ENCODE data around the gene CCL7. TPM values are rescaled to one million over a fixed set of nuclear protein-coding genes. Genes with fewer than 3 reads are reported as not detected.

CCL7 gene
- total and polyA plus RNA-seq, 2 of the 4 experiments (the other 2 are of a cell fraction) = 0.18 to 0.58 TPM

DNA sequence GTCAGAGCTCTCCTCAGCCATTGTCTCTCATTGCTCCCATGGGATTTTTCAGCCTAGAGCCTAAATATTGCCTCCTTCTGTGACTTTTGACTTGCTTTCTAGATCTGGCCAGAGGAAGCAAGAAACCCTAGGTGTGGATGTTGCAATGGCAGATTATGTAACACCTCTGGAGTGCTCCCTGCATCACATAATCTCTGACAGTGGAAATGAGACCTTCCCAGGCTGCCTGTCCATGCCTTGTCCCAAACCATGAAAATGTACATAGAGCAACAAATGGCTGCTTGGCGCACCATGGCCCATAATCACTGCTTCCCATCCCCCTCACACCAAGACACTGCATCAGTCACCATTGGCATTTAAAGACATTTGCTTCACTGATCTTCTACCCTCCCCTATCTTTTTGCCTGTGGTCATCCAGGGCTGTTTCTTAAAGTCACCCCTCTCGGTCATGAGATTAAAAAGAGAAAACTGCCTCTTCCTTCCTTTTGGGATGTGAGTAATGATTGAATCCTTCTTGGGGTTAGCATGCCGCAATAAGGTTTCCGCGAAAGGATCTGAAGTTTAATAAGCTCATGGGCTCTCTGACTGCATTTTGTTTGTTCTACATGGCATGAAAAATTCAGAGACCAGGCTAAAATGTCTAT, 49.1 kb upstream of the CCL7 start:
- H2AK9ac ChIP-seq (replicated peaks; ENCODE audit: low read depth, low read length, poor library complexity) = no peak overlapping the region
- no CpG with 5 or more reads among the region's 5 CpGs for WGBS, 2 experiments (ENCODE audit: extremely low coverage in 2 of 2, insufficient read length in 1 of 2)
- H3K4me2 ChIP-seq (ENCODE audit: low read depth, low read length) = no peak overlapping the region
- ChIA-PET CTCF (interaction anchor here (0.6 kb wide), 1 partner anchor 88 kb away, joined by 4 read pairs; no protein-coding TSS in a partner anchor), POLR2A (ENCODE audit: unreplicated experiment) (no interaction called here)
- H2AK5ac ChIP-seq (ENCODE audit: low read depth, low read length) = no peak overlapping the region
- no peak overlapping the region for H3K56ac ChIP-seq (ENCODE audit: extremely low read depth, insufficient read depth, low read length)
- no peak overlapping the region for H3K14ac ChIP-seq (replicated peaks; ENCODE audit: low read depth, low read length)
- H3K9ac ChIP-seq (ENCODE audit: low read depth, low read length) = no peak overlapping the region
- H3K4me1 ChIP-seq (ENCODE audit: control insufficient read depth, insufficient read depth, low read length) = no peaks in the 10 kb centered on the region
- H3K27ac ChIP-seq (ENCODE audit: insufficient read depth, low read length) = no peak overlapping the region
- BruUV-seq (replicated peaks) = no TSS peak
- H3K23ac ChIP-seq (ENCODE audit: low read depth, low read length) = no peak overlapping the region
- DNase-seq (no peak), ATAC-seq (ENCODE audit: low read depth) (no peak)
- no peak overlapping the region for H4K5ac ChIP-seq (ENCODE audit: low read depth, low read length)
- H2BK15ac ChIP-seq (ENCODE audit: low read depth, low read length) = no peak overlapping the region
- H4K8ac ChIP-seq (ENCODE audit: low read depth in 2 of 2, low read length in 2 of 2) = no peak overlapping the region
- no peak overlapping the region for H3K4ac ChIP-seq (ENCODE audit: low read depth, low read length)
- no peak overlapping the region for H3K4me3 ChIP-seq (ENCODE audit: insufficient read depth, low read depth, low read length)
- H4K20me1 ChIP-seq (ENCODE audit: insufficient read depth, low read length) = no peaks in the 10 kb centered on the region
- H3K27me3 ChIP-seq (ENCODE audit: control insufficient read depth, insufficient read depth, low read length) = peaks cover 1% of the 10 kb centered on the region
- H3K36me3 ChIP-seq (ENCODE audit: control insufficient read depth, insufficient read depth, low read length) = no peaks in the 10 kb centered on the region
- H4K91ac ChIP-seq (ENCODE audit: insufficient read depth, low read depth, low read length) = no peak overlapping the region
- no peak overlapping the region for H3K18ac ChIP-seq (ENCODE audit: low read depth, low read length)
- H3K79me1 ChIP-seq (ENCODE audit: low read depth in 1 of 2, low read length in 2 of 2) = no peaks in the 10 kb centered on the region
- dilution Hi-C loops (cut with HindIII; ENCODE audit: low sequenced_read_pairs, unreplicated experiment) = no loop called here
- H2BK5ac ChIP-seq (ENCODE audit: low read depth, low read length, poor library complexity, severe bottlenecking) = no peak overlapping the region
- no peak overlapping the region for H2BK20ac ChIP-seq (ENCODE audit: low read depth, low read length)
- no peaks in the 10 kb centered on the region for H3K9me1 ChIP-seq (ENCODE audit: insufficient read depth, low read length)
- no peak overlapping the region for H2AFZ ChIP-seq (replicated peaks; ENCODE audit: low read length, poor library complexity)
- no peaks in the 10 kb centered on the region for H3K9me3 ChIP-seq (ENCODE audit: control insufficient read depth, insufficient read depth, low read length)
- H2BK120ac ChIP-seq (ENCODE audit: low read depth, low read length) = no peak overlapping the region
- in situ Hi-C loops (cut with MboI; ENCODE audit: low sequenced_read_pairs) = no loop called here
- TF ChIP-seq CEBPB (IDR thresholded peaks at IDR 0.05; ENCODE audit: low read depth, low read length) (no peak), CHD1 (IDR thresholded peaks at IDR 0.05; ENCODE audit: low read depth, low read length) (no peak), MAFK (IDR thresholded peaks at IDR 0.05; ENCODE audit: low read depth, low read length) (no peak), SMC3 (IDR thresholded peaks at IDR 0.05; ENCODE audit: low read depth, low read length) (no peak), POLR2A (IDR thresholded peaks at IDR 0.05; ENCODE audit: low read depth, low read length) (no peak), MAZ (IDR thresholded peaks at IDR 0.05; ENCODE audit: borderline replicate concordance, low read depth, low read length) (no peak), USF2 (IDR thresholded peaks at IDR 0.05; ENCODE audit: low read depth, low read length) (no peak), RFX5 (IDR thresholded peaks at IDR 0.05; ENCODE audit: low read depth, low read length) (no peak), RCOR1 (IDR thresholded peaks at IDR 0.05; ENCODE audit: insufficient replicate concordance, low read length) (no peak), BHLHE40 (IDR thresholded peaks at IDR 0.05; ENCODE audit: low read depth, low read length) (no peak), MXI1 (IDR thresholded peaks at IDR 0.05; ENCODE audit: borderline replicate concordance, low read depth, low read length) (no peak), NFE2L2 (IDR thresholded peaks at IDR 0.05; ENCODE audit: low read depth, low read length) (no peak), FOS (IDR thresholded peaks at IDR 0.05; ENCODE audit: low read depth, low read length) (no peak), RAD21 (IDR thresholded peaks at IDR 0.05; ENCODE audit: low read length) (no peak)
- TF ChIP-seq, protein P1, sequence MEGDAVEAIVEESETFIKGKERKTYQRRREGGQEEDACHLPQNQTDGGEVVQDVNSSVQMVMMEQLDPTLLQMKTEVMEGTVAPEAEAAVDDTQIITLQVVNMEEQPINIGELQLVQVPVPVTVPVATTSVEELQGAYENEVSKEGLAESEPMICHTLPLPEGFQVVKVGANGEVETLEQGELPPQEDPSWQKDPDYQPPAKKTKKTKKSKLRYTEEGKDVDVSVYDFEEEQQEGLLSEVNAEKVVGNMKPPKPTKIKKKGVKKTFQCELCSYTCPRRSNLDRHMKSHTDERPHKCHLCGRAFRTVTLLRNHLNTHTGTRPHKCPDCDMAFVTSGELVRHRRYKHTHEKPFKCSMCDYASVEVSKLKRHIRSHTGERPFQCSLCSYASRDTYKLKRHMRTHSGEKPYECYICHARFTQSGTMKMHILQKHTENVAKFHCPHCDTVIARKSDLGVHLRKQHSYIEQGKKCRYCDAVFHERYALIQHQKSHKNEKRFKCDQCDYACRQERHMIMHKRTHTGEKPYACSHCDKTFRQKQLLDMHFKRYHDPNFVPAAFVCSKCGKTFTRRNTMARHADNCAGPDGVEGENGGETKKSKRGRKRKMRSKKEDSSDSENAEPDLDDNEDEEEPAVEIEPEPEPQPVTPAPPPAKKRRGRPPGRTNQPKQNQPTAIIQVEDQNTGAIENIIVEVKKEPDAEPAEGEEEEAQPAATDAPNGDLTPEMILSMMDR (conservative IDR thresholded peaks at IDR 0.05; ENCODE audit: low read depth, low read length) = no peak
- TF ChIP-seq, protein P2, sequence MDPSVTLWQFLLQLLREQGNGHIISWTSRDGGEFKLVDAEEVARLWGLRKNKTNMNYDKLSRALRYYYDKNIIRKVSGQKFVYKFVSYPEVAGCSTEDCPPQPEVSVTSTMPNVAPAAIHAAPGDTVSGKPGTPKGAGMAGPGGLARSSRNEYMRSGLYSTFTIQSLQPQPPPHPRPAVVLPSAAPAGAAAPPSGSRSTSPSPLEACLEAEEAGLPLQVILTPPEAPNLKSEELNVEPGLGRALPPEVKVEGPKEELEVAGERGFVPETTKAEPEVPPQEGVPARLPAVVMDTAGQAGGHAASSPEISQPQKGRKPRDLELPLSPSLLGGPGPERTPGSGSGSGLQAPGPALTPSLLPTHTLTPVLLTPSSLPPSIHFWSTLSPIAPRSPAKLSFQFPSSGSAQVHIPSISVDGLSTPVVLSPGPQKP (IDR thresholded peaks at IDR 0.05; ENCODE audit: borderline replicate concordance, low read depth, low read length) = no peak
- intact Hi-C loops (cut with micrococcal nuclease) = no loop called here
